GM12873 (cell line): Measurements from ENCODE around the gene PRRC2C.

Source experiments
- CTCF ChIP-seq: IDR thresholded peaks from 2 replicates; pipeline ENCODE4 v1.5.1; 2012; ENCODE audit warnings: low read depth, mild to moderate bottlenecking, moderate library complexity, low read length, control low read depth; ENCODE audit not compliant: insufficient read depth; ENCODE audit errors: missing control alignments

Gene PRRC2C

GRCh38 chr1:171627020-171627419, 141.7 kb downstream of the PRRC2C start:
- no peak for TF ChIP-seq CTCF

- no peak for TF ChIP-seq CTCF
These were observed 142.9 kb downstream of the PRRC2C start for GRCh38 chr1:171628225-171628624.

- no peak for TF ChIP-seq CTCF
These were observed 150.3 kb downstream of the PRRC2C start for GRCh38 chr1:171635661-171636060.

- no peak for TF ChIP-seq CTCF
These were observed 150.8 kb downstream of the PRRC2C start for GRCh38 chr1:171636141-171636540.

- TF ChIP-seq CTCF, result no peak
These were observed 152.7 kb downstream of the PRRC2C start for GRCh38 chr1:171637928-171638576.

GRCh38 chr1:171640225-171640624, 154.9 kb downstream of the PRRC2C start:
- TF ChIP-seq CTCF, result no peak

GRCh38 chr1:171641076-171641864, 155.9 kb downstream of the PRRC2C start:
- no peak for TF ChIP-seq CTCF
